Epithelial cell of esophagus (primary cell): ENCODE results near the gene KRT9.

ENCODE experiments used
- DNase-seq: peaks from one replicate; pipeline ENCODE4 v3.0.0; 2010; ENCODE audit warnings: low read depth
- H3K4me3 ChIP-seq: 2 replicates; pipeline ENCODE4 v1.5.1; 2011; ENCODE audit warnings: mild to moderate bottlenecking, low read length, control low read depth
- CTCF ChIP-seq: IDR thresholded peaks from 2 replicates; pipeline ENCODE4 v1.5.1; 2011; ENCODE audit warnings: low read depth, mild to moderate bottlenecking, low read length, control low read depth, inconsistent platforms; ENCODE audit not compliant: insufficient read depth; ENCODE audit errors: missing control alignments

The KRT9 gene

DNA sequence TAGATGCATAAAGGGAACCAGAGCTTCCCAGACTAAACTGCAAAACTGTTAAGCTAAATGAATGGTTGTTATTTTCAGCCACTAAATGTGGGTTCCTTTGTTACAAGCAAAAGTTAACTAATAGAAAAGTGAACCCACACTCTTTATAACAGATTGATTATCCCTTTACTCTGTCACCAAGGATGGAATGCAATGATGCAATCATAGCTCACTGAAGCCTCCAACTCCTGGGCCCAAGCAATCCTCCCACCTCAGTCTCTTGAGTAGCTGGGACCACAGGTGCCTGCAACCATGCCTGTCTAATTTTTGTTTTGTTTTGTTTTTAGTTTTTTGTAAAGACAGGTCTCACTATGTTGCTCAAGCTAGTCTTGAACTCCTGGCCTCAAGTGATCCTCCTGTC, 6.5 kb downstream of the KRT9 start:
- no peak for DNase-seq
- no peak overlapping the region for H3K4me3 ChIP-seq
- TF ChIP-seq CTCF = no peak

DNA sequence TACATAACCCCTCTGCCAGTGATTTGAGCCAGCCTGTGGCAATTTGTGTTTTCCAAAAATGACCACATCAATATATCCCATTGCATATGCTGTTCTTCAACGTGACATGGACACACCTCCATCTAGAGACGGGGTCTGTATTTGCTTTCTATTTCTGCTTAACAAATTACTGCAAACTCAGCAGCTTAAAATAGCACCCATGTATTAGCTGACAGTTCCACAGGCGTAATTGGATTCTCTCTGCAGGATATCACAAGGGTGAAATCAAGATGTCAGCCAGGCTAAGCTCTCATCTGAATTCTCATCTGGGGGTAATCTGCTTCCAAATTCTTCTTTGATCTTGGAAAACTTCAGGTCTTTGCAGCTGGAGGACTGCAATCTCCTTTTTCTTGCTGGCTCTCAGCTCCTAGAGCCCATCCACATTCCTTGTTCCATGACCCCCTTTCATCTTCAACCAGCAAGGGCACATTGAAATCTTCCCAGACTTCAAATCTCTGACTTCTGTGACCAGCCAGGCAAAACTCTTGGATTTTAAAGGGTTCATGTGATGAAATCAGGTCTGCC, 8.2 kb downstream of the KRT9 start:
- TF ChIP-seq CTCF = no peak
- DNase-seq = no peak
- H3K4me3 ChIP-seq = no peak overlapping the region

GRCh38 chr17:41561554-41561953, 10.3 kb downstream of the KRT9 start:
- no peak for DNase-seq
- no peak for TF ChIP-seq CTCF

DNA sequence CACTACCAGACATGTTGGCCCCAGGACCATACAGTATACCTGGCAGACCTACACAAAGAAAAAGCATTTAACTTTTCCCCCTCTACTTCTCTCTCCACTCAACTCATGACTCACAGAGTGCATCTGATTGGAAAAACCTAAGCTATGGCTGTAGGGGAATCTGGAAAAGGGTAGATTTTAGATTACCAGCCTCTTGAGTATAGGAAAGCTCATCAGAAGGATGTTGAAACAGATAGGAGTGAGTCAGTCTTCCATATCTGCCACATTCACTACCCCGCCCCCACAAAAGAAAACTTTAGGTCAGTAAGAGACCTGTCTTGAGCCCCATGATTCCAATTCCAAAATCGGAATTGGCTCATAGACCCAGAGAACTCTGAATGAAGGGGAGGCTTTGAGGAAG, 12.3 kb downstream of the KRT9 start:
- no peak for TF ChIP-seq CTCF
- peak; percentile 69 for DNase-seq
- no peak overlapping the region for H3K4me3 ChIP-seq

More at GRCh38 chr17:41561554-41561953, 10.3 kb downstream of the KRT9 start:
- H3K4me3 ChIP-seq = no peak overlapping the region

DNA sequence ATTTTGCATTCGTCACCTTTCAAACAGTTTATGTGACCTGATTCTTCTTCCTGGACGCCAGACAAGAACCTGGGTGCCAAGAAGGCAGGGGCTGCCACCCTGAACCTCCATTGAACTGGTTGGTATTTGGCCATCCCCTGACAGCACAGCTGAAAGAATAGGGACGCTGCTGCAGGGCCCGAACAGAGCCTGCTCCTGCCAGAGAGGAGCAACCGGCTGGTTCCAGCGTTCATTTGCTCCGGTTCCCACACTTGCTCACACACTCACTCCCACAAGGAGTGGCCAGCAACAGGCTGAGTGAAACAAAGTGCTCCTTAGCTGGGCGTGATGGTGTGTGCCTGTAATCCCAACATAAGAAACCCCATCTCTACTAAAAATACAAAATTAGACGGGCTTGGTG, 14.9 kb downstream of the KRT9 start:
- H3K4me3 ChIP-seq = no peak overlapping the region
- TF ChIP-seq CTCF = no peak
- DNase-seq = no peak

DNA sequence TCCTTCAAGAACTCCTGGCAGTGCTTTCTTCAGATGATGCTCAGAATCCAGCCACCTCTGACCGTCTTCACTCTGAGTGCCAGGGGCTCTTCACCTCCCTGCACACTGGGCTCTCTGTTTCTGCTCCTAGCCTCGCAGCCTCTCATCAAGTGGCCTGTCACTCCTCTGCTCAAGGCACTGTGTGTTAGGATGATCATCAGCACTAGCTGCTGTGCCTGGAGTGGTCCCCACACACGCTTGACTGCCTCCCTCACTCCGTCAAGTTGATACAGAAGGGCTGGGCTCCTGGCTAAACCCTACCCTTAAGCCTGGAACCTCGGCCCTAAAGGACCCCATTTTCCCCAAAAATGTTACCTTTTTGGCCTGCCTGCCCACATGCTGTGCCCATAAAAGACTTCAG, 15.6 kb downstream of the KRT9 start:
- TF ChIP-seq CTCF = no peak
- no peak for DNase-seq
- no peak overlapping the region for H3K4me3 ChIP-seq

- no peak overlapping the region for H3K4me3 ChIP-seq
- peak; percentile 60 for DNase-seq
- TF ChIP-seq CTCF = no peak
These were observed 16.6 kb downstream of the KRT9 start for GRCh38 chr17:41555105-41555887.
